Measurements from ENCODE around the gene SORT1. TPM values are rescaled to one million over a fixed set of nuclear protein-coding genes. Genes with fewer than 3 reads are reported as not detected.

SORT1 gene
- total and polyA plus RNA-seq, 2 of the 13 experiments (the other 11 are each of a cell fraction or from before 2014, with no cell fraction given): 32.4 to 93.0 TPM

DNA sequence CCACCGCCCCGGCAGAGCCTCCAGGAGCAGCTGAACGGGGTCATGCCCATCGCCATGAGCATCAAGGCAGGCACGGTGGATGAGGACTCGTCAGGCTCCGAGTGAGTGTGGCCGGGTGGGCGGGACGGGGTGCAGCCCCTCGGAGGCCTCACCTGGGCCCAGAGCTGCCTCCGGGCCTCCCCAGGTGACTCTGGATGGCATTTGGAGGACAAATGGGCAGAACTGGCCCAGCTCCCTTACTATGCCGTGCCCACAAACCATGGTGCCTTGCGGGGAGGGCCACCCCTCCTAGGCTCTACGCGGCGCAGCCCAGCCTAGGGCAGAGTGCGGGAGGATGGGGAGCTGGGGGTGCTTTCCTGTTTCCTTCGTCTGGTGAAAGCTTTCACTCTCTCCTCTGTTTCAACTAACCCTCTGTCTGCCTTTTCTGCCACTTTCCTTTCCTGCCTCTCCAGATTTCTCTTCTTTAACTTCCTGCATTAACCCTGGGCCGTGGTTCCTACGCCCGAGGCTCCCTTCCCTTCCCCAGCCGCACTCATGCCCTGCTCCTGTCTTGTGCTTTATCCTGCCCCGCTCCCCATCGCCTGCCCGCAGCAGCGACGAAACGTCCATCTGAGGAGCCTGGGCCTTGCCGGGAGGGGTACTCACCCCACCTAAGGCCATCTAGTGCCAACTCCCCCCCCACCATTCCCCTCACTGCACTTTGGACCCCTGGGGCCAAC lies 124.0 kb downstream of the SORT1 start (continued):
- TF ChIP-seq AGO2 (optimal IDR thresholded peaks at IDR 0.05; ENCODE audit: low read depth, low read length) (peak; percentile 56), ZBTB38 (CRISPR knock-in tag; IDR thresholded peaks at IDR 0.05) (0 out of 2 replicates have a peak, but pooled peaks have one; percentile 27), SRY (CRISPR knock-in tag; IDR thresholded peaks at IDR 0.05) (no peak)

DNA sequence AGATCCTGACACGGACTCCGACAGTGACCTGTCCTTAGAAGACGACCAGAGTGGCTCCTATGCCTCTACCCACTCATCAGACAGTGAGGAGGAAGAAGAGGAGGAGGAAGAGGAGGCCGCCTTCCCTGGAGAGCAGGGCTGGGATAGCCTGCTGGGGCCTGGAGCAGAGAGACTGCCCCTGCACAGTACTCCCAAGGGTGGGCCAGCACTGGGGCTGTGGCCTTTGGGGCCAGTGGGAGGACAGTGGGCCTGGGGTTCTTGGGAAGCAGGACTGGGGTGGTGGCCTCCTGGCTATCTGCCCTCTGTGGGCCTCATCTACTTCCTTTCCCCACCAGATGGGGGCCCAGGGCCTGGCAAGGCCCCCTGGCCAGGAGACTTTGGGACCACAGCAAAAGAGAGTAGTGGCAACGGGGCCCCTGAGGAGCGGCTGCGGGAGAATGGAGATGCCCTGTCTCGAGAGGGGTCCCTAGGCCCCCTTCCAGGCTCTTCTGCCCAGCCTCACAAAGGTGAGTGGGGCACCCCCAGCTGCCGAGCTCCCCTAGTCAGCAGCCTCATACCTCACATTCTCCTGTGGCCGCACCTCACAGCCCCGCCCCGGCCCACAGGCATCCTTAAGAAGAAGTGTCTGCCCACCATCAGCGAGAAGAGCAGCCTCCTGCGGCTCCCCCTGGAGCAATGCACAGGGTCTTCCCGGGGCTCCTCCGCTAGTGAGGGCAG lies 124.7 kb downstream of the SORT1 start:
- no peak overlapping the region for H3K4me3 ChIP-seq (replicated peaks in 1 of 3; ENCODE audit: insufficient read depth in 1 of 3, low read depth in 2 of 3, low read length in 3 of 3)
- H3K27ac ChIP-seq (ENCODE audit: extremely low read length, insufficient read depth, low read length): no peak overlapping the region
- intact Hi-C loops (cut with micrococcal nuclease; ENCODE audit: unreplicated experiment) (loop anchor here (10.0 kb wide), 1 partner anchor 72 kb away; no protein-coding TSS in a partner anchor), in situ Hi-C loops (cut with HindIII; ENCODE audit: extremely low pct_ligation_motif_present, low pct_unique_long_range_greater_than_20kb) (loop anchor here (5.0 kb wide), 1 partner anchor 49 kb away; no protein-coding TSS in a partner anchor)
- FAIRE-seq (no peak), DNase-seq (ENCODE audit: low spot score) (no peak), ATAC-seq (no peak)
- H3K9me3 ChIP-seq (ENCODE audit: low read length): no peaks in the 10 kb centered on the region
- WGBS (ENCODE audit: low lambda C conversion rate): 92% methylated on average over 12 of the region's 16 CpGs
- H2AFZ ChIP-seq (ENCODE audit: low read length): no peak overlapping the region
- BruUV-seq (replicated peaks): no TSS peak
- 0 out of 5 replicates have a peak, but pooled peaks cover 2% of the 10 kb centered on the region in 2 experiments for H3K36me3 ChIP-seq (replicated peaks in 1 of 2; ENCODE audit: control insufficient read depth in 1 of 2, insufficient read depth in 2 of 2, low read length in 2 of 2)
- POLR2A ChIA-PET: interaction anchor here (2.2 kb wide), 1 partner anchor 27 kb away, joined by 8 read pairs; no protein-coding TSS in a partner anchor
- CTCF ChIA-PET (ENCODE audit: low intra/inter-chr PET ratio, low total read pairs): no interaction called here
- peaks cover 56% of the 10 kb centered on the region for H3K4me1 ChIP-seq (ENCODE audit: insufficient read depth, low read length)
- H3K4me2 ChIP-seq (ENCODE audit: low read depth, low read length): no peak overlapping the region
- no peaks in the 10 kb centered on the region for H3K27me3 ChIP-seq (ENCODE audit: control insufficient read depth in 1 of 2, insufficient read depth in 2 of 2, low read length in 2 of 2)
- H3K9ac ChIP-seq (ENCODE audit: insufficient read depth, low read depth, low read length): 0 out of 2 replicates have a peak overlapping the region, but pooled peaks have one; percentile 6
- no peaks in the 10 kb centered on the region for H3K79me2 ChIP-seq (ENCODE audit: insufficient read depth, low read length)
- no peaks in the 10 kb centered on the region for H4K20me1 ChIP-seq (ENCODE audit: insufficient read depth, low read length)
- TF ChIP-seq KDM4B (CRISPR knock-in tag; IDR thresholded peaks at IDR 0.05) (no peak), SOX13 (IDR thresholded peaks at IDR 0.05) (no peak), SOX13 (CRISPR knock-in tag; conservative IDR thresholded peaks at IDR 0.05 in 1 of 2, IDR thresholded peaks at IDR 0.05 in 1 of 2) (no peak), ZFP90 (CRISPR knock-in tag; IDR thresholded peaks at IDR 0.05; ENCODE audit: borderline replicate concordance) (no peak), CREB1 (IDR thresholded peaks at IDR 0.05) (no peak), CREB1 (CRISPR knock-in tag; IDR thresholded peaks at IDR 0.05) (no peak), HNRNPL (IDR thresholded peaks at IDR 0.05; ENCODE audit: low read depth, low read length) (no peak), KLF13 (CRISPR knock-in tag; IDR thresholded peaks at IDR 0.05) (no peak), ZBTB14 (CRISPR knock-in tag; IDR thresholded peaks at IDR 0.05) (no peak), GLI4 (CRISPR knock-in tag; IDR thresholded peaks at IDR 0.05; ENCODE audit: borderline replicate concordance) (no peak), ZNF225 (CRISPR knock-in tag; IDR thresholded peaks at IDR 0.05) (no peak), REPIN1 (CRISPR knock-in tag; IDR thresholded peaks at IDR 0.05; ENCODE audit: borderline replicate concordance, low read depth) (no peak), SIN3B (IDR thresholded peaks at IDR 0.05; ENCODE audit: low read length) (no peak)
- TF ChIP-seq, protein P1, sequence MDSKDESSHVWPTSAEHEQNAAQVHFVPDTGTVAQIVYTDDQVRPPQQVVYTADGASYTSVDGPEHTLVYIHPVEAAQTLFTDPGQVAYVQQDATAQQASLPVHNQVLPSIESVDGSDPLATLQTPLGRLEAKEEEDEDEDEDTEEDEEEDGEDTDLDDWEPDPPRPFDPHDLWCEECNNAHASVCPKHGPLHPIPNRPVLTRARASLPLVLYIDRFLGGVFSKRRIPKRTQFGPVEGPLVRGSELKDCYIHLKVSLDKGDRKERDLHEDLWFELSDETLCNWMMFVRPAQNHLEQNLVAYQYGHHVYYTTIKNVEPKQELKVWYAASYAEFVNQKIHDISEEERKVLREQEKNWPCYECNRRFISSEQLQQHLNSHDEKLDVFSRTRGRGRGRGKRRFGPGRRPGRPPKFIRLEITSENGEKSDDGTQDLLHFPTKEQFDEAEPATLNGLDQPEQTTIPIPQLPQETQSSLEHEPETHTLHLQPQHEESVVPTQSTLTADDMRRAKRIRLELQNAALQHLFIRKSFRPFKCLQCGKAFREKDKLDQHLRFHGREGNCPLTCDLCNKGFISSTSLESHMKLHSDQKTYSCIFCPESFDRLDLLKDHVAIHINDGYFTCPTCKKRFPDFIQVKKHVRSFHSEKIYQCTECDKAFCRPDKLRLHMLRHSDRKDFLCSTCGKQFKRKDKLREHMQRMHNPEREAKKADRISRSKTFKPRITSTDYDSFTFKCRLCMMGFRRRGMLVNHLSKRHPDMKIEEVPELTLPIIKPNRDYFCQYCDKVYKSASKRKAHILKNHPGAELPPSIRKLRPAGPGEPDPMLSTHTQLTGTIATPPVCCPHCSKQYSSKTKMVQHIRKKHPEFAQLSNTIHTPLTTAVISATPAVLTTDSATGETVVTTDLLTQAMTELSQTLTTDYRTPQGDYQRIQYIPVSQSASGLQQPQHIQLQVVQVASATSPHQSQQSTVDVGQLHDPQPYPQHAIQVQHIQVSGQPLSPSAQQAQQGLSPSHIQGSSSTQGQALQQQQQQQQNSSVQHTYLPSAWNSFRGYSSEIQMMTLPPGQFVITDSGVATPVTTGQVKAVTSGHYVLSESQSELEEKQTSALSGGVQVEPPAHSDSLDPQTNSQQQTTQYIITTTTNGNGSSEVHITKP (CRISPR knock-in tag; IDR thresholded peaks at IDR 0.05; ENCODE audit: low read depth): no peak
